Measurements from ENCODE around the gene GATAD2A.
"Not testable (repeated sequence)": the region's sequence is repeated elsewhere in the genome, so short reads cannot be mapped to it uniquely, and the experiment has no call there.

Gene GATAD2A

DNA sequence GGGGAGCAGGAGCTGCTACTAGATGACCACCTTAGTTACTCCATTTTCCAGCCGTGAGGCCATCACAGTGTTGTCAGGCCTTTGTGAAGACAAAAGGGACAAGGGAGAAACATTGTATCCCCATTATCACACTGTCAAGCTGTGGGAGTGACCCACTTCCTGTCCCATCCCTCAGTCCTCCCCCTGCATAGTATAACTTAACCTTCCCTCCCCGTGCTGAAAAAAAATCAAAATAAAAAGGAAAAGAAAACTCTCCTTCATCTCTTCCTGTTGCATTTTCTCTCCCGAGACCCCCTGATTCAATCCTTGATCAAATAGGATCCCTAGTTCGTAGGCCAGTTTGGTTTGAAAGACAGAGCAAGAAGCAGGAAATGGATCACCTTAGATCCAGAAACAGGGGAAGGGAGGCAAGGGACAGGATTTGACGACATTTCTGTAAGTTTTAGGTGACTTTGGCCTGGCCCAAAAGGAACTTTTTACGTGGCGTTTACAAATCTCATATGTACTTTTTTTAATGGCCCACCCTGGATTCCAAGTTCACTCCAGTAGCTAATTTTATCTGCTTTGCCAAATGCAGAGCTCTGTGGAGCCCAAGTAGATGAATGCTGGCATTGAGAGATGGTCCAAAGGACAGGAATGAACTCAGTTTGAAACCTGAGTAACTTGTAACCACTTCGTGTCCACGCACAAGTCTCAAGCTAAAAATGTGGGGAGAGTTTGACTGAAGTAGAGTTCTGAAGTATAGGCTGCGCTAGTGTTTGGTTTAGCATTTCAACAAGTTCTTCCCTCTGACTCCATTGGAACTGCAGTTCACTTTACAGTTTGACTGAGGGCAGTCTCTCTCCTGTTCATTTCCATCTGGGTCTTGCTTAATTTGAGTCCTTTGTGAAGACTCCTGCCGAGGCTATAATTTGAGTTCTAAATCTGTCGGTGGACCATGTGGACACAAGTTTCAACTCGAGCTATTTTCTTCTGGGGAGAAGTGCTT is 16.6 kb upstream of the GATAD2A start:
- DNase-seq = no peak

DNA sequence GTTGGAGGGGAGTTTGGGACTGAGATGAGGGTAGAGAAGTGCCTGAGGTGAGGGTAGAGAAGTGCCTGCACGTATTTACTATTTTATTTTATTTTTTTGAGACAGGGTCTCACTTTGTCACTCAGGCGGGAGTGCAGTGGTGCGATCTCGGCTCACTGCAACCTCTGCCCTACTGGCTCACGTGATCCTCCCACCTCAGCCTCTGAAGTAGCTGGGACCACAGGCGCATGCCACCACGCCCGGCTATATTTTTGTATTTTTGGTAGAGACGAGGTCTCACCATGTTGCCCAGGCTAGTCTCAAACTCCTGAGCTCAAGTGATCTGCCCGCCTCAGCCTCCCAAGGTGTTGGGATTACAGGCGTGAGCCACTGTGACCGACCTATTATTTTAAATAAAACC is 15.8 kb upstream of the GATAD2A start:
- DNase-seq = not testable (repeated sequence)

DNA sequence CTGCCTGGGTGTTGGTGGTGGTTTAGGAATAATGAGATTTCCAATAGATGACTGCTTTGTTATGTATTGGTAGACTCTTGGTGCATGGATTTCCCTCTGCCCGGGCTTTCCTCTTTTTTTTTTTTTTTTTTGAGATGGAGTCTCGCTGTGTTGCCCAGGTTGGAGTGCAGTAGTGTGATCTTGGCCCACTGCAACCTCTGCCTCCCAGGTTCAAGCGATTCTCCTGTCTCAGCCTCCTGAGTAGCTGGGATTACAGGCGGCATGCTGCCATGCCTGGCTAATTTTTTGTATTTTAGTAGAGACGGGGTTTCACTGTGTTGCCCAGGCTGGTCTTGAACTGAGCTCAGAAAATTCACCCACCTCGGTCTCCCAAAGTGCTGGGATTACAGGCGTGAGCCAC is 11.1 kb upstream of the GATAD2A start:
- not testable (repeated sequence) for DNase-seq

DNA sequence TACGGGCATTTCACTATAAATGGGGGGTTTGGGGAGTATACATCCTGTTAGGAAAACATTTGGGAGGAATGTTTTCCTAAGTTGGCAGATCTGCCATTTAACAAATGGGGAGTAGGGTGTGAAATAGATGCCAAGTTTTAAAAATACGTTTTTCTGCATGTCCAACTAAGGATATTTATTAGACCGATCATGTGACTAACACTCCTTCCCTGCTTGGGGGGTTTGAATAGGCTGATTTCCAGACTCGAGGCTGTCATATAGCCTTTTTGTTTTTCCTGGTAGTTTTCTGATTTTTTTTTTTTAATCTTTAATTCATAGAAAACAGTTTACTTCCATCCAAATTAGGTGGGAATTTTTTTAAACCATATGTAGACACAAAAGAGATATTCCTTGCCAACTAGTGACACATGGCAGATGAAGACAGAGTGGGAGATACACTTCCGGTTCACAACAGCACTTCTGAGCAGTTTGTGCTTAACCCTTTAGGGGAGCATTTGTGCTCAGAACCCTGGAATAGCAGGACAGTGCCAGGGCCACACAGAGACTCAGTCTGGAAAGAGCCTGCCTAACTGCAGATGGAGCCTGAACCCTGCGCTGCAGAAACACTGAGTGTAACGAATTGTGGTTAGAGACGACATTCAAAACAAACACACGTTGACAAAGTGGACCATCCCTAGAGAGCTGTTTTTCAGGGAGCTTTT is 5.6 kb upstream of the GATAD2A start:
- no peak for DNase-seq

DNA sequence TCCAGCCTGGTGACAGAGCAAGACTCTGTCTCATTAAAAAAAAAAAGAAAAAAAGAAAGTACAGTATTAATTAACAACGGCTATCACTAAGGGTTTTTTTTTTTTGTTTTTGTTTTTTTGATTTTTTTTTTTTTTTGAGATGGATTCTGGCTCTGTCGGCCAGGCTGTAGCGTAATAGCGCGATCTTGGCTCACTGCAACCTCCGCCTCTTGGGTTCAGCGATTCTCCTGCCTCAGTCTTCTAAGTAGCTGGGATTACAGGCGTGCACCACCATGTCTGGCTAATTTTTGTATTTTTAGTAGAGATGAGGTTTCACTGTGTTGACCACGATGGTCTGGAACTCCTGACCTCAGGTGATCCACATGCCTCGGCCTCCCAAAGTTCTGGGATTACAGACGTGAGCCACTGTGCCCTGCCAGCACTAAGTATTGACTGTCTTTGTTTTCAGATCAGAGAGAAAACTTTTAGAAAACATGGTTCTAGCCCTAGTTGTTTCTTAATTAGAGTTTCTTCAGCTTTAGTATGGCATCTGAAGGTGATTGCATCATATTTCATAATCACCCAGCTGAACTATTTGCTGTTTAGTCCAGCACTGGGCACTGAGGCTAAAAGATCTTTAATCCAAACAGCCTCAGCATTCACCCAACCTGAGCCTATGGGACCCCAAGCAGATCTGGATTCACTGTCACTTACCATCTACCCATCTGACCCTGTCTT is 2.7 kb upstream of the GATAD2A start:
- no peak for DNase-seq

DNA sequence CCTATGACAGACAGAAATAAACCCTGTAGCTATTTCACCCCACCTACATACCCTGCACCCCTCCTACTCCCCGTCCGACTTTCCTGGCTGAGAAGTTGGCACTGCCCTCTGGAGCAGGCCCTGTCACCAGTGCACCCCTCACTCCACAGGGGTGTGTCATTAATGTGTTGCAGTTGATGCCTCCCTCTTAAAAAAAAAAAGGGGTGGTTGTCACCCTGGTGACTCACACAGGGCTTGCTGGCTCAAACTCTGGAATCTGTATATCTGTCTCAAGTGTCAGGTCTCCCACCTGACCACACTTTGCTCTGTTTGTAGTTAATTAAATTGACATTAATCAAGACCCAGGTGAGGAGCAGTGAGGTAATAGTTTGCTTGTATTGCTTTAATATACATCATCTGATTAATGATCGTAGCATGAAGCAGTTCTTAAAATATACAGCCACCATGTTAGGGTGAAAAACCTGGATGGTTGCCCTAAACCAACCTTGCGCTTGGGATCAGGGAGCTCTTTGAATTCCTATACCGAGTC is 2.0 kb upstream of the GATAD2A start:
- DNase-seq = no peak

DNA sequence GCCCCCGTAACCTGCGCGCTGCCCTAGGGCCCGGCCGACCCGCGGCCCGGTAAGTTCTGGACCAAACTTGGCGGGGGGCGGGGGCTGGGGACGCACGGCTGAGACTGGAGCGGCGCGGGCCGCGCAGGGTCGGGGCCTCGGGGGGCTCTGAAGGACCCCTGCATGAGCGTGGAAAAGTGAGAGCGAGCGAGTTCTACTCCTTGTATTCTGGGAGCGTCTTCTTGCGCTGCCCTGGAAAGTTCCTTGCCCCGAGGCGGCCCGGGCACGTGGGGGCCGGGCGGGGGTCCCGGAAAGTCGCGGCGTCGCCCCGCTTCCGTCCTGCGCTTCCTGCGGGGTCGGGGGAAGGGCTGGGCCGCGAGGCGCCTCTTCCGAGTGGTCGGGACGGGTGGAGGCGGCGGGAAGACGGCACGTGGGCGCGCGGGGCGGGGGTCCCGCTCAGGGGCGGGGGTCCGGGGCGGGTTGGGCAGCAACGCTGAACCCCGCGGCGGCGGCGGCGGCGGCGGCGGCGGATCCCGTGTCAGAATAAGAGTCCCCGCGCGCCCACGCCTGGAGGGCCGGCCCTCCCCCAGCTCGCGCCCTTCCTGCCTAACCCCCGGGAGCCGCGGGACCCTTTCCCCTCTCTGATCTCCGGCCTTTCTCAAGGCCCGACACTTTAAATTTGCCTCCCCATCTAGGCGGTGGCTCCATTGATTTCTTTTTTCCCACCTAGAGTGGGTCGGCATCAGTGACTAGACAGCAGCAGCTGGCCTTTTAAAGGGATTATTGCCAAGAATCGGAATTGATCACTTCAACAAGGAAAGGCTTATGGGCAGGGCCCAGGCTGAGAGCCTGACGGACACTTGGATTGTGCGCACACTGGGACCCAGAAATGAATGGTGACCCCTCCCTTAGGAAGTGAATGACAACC is 749 bp downstream of the GATAD2A start:
- peak; percentile 54 for DNase-seq

DNA sequence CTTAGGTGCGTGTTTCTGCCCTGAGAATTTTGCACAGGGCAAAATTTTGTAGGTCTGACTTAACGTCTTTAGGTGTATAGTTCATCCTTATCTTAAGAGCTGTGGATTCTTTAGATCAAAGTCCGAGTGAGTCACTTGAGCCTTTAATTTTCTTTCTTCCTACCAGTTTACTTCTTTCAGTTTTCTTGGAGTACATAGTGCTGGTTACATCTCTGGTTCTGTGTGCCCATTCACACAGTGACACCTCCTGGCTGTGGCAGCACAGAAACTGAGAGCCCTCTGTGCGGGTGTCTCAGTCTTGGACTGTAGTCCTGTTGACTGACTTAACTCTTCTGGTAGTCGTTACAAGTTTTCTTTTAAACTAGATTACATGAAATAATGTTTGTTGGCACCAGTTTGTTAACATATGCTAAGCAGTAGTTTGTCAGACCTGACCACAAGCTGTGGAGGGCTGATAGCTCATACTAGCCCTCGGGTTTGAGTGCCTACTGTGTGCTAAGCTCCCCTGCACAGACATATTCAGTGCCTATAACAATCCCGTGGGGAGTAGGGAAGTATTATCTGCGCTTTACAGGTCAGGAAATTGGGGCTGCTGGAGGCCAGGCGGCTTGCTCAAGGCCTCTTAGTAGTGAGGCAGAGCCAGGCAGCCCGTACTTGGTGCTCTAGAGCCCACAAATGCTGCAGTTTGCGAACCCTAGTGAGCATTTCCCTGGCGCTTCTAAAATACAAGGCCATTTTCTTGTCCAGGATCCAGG is 1.6 kb downstream of the GATAD2A start:
- DNase-seq = peak; percentile 63

DNA sequence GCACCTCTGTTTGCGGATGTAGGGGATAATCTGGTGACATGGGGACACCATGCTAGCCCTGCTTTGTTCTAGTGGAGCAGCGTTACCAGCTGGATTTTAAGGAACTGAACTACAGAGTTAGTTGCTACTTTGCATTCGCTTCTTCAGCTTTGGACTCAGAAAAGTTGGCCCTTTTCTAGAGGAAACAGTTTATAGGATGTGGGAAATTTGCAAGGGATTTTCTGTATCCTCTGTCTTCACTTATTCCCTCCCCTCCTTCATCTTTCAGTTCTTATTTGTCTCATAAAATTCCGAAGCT is 2.1 kb downstream of the GATAD2A start:
- no peak for DNase-seq

DNA sequence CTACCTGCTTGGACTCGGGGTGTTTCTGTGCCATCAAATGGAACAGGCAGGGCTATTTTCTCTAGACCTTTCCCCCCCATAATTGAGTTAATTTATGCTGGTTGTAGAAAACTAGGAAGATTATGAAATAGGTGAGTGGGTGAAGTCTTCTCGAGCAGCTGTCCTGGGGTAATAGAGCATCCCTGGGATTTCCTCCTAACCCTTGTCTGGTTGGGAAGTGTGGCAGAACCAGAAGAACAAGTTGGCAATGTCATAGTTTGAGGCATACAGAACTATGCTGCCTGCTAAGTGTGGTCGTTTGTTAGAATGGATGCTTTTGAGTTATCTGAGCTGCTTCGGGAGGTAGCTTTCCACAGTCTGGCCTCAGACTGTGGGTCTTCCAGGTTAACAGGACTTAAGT is 3.7 kb downstream of the GATAD2A start:
- DNase-seq = no peak

DNA sequence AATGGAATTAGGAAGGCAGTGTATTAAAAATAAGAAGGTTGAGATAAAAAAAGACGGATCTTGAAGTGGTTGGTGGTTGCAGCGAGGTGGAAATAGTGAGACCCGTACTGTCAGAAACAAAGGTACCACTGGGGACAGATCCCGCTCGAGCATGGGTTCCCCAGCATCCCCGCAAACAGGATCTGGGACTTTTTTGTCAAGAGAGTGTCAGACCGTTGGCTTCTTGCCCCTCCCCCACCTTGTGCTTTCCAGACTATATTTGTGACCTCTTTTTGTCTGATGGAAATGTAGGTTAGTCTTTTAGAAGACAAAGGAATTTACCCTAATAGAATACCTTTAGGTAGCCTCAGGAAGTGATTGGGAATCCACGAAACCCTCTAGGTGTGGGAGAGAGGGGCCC is 4.2 kb downstream of the GATAD2A start:
- no peak for DNase-seq

DNA sequence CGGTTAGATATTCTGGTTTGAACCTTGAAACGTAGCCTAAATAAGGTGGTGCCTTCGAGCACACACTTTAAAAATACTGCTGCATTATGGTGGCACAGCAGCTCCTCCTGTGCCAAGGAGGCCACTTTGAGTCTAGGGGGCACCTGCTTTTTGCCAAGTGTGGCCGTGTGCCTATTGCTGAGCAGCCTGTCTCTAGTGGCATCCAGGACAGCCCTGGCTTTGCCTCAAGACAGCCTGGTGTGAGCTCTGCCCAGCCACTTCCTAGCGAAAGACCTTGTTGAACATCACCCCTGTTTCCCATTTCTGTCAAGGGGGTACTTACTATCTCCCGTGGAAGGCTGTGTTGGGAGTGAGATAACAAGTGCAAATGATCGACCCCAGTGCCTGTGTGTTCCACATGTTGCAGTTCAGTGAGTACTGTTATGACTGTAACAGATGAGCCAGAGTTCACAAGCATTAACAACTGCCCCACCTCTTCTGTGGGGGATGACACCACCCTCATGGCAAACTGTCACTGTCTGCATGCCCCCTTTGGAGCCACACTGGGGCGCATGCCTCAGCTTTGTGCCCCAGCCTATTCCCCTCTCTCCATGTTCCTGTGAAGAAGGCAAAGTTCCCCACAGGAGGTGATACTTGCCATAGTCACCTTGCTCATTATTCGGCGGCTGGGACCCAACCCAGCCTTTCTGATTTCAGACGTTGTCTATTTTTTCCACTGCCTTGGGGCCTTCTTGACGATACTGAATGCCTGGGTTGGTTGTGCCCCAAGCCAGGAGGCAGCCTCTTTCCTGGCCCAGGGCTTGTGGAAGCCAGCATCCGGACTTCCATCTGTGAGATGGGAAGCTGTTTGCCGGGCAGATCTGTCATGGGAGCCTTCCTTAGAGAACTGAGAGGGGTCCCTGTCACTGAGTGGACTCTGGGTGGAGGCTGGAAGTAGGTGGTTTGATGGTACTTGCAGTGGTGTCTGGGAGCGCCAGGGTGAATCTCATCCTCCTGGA is 5.4 kb downstream of the GATAD2A start:
- DNase-seq = peak; percentile 58

DNA sequence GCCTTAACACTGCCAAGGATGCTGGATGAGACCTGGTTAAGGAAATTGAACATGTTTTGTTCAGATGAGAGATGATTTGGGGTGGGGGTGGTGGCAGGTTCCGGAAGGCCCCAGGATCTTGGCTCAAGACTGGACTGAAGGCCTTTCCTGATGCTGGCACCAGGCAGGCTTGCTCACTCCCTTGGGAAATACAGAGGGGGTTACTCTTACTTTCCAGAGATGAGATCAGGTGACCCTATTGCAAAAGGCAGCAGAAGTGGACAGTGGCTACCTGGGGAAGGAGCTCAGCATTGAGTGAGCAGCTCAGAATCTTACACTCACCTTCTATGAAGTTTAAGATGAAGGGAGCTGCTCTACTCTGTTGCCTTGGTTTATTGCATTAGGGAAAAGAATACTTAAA is 10.8 kb downstream of the GATAD2A start:
- no peak for DNase-seq

DNA sequence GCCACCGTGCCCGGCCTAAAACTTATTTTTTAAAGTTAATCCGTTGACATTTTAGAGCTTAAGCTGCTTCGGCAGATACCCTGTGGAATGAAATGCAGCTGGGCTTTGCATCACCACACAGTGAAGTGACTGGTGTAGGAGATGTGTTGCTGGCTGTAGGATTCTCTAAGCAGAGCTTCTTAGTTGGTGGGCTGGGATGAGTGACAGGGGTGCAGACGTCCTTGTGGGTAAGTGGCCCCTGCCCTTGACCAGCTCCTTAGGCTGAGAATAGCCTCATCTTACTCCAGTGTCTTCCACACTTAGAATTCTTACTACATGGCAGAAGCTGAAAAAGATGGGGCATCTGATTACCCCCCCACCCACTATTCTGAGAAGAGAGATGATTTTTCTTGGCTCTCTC is 11.6 kb downstream of the GATAD2A start:
- no peak for DNase-seq

DNA sequence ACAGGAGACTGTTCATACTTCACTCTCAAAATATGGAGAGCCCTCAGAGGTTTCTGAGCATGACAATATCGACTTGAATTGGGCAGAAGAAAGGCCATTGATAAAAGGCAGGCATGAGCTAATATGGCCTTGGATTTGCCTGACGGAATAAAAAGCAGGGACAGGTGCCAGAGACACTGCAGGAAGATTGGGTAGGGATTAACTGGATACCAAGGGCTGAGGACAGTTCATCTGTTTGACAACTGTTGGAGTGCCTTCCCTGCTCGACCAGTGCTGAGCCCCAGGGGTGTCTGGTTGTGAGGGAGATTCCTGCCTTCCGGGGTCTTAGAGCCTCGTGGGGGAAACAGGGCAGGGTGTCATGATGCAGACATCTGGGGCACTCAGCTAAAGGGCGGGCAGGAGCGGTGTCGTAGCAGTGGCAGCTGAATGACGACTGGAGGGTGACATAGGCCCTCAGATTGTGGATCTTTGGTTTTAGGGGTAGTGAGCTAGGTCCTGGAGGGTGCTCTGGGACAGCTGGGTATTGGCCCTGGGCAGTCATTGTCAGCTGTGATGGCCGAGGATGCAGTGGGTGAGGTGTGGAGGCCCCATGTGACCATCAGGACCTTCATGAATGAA is 12.3 kb downstream of the GATAD2A start:
- no peak for DNase-seq

DNA sequence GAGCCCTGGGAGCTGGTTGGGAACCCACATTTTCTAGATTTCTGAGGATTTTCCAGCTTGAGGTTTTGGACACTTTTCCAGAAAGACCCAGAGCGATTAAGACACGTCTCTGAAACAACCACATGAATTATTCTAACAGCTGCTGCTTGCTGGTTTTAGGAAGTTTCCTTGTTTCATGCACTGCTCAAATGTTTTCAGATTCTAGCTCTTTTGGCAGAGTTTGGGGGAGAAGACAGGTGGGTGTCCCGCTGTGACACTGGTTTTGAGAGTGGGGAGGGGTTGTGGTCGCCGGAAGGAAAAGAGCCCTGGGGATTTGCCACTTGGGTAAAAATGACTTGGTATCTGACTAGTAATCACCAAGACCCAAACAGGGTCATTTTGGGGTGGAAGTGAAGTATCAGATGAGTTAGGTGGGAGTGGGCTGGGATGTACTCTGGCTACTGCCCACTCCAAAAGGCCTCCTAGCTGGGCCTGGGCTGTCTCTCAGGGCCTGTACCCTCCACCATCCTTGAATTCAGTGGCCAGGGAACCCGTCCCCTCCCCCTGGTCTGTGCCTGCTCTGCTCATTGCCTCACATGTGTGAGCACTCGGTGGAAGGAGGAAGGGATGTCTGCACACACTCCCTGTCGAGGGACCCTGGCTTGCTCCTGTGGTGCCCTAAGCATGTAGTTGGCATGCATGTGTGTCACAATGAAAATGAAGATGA is 13.2 kb downstream of the GATAD2A start:
- DNase-seq = no peak

DNA sequence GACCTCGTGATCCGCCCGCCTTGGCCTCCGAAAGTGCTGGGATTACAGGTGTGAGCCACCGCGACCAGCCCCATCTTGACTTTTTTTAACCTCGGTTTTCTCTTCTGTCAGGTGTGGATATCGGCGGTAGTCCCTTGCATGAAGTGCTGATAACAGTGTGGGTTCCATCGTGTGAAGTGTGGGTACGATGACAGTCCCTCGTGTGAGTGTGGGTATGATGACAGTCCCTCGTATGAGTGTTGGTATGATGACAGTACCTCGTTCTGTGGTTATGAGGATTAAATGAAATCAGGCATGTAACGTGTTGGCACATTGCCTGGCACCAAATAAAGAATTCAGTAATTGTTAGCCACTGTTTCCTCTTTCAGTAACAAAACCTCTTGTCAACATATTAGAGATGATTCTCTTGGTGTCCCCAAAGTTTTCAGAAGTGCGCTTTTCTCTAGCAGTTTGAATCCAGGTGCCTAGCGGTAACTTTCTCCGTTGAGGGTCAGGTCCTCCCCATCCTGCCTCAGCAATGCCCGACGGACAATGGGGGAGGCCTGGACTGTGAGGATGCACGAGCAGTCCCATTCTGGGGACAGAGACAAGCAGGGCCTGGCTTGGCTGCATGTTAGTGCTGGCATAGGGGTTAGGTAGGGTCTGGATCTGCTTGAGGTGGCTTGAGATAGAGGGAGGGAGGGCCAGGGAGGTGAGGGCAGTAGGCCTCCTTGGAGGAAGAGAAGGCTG is 15.3 kb downstream of the GATAD2A start:
- peak; percentile 59 for DNase-seq

DNA sequence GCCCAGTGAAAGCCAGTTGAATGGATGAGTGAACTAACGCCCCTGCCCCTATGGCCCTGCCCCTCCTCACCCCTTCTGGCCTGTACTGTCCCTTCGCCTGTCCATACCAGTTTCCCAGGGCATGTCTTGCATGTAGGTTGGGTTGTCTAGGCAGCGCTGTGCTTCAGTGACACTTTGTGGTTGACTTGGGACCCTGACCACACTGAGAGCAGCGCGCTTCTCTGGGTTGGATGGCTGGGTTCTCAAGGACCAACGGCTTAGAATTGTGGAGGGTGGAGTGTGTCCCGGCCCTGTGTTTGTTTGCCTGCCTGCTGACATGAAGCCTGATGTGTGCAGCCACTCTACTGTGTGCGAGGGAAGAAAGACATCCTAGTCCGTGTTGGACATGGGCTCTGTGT is 15.8 kb downstream of the GATAD2A start:
- no peak for DNase-seq

Data from stimulated activated CD4-positive, alpha-beta T cell treated with anti-CD3 and anti-CD28 coated beads, Interleukin-1b, Interleukin-23, amount 100 ng/mL, for 48 hours (primary cell).